GM18499 (cell line): ENCODE measurements around the gene LSM3.

Experiments used
- ATAC-seq: cut with Tn5 transposase; IDR thresholded peaks from one replicate; pipeline ENCODE4 v1.9.1; 2021; ENCODE audit warnings: moderate number of reproducible peaks; ENCODE audit not compliant: insufficient read depth, unreplicated experiment

Gene LSM3

GRCh38 chr3:14156201-14156600 lies 22.4 kb upstream of the LSM3 start:
- no peak for ATAC-seq

GRCh38 chr3:14156843-14157561 lies 21.6 kb upstream of the LSM3 start:
- no peak for ATAC-seq

- no peak for ATAC-seq
Observed at GRCh38 chr3:14157951-14158350, 20.7 kb upstream of the LSM3 start.

GRCh38 chr3:14158370-14158769 lies 20.2 kb upstream of the LSM3 start:
- no peak for ATAC-seq

- no peak for ATAC-seq
Observed at GRCh38 chr3:14159426-14159825, 19.2 kb upstream of the LSM3 start.

- no peak for ATAC-seq
Observed at GRCh38 chr3:14161282-14161681, 17.3 kb upstream of the LSM3 start.

- no peak for ATAC-seq
Observed at GRCh38 chr3:14162178-14162577, 16.4 kb upstream of the LSM3 start.

GRCh38 chr3:14166877-14167603 lies 11.6 kb upstream of the LSM3 start:
- ATAC-seq: no peak

GRCh38 chr3:14169435-14169834 lies 9.2 kb upstream of the LSM3 start:
- ATAC-seq: no peak

GRCh38 chr3:14169871-14170270 lies 8.7 kb upstream of the LSM3 start:
- no peak for ATAC-seq

- no peak for ATAC-seq
Observed at GRCh38 chr3:14170531-14171159, 8.0 kb upstream of the LSM3 start.

GRCh38 chr3:14172496-14172895 lies 6.1 kb upstream of the LSM3 start:
- ATAC-seq: no peak

- no peak for ATAC-seq
Observed at GRCh38 chr3:14174483-14174882, 4.1 kb upstream of the LSM3 start.

- ATAC-seq: no peak
Observed at GRCh38 chr3:14175383-14176037, 3.1 kb upstream of the LSM3 start.

GRCh38 chr3:14177580-14178246 lies 904 bp upstream of the LSM3 start:
- no peak for ATAC-seq

- ATAC-seq: no peak
Observed at GRCh38 chr3:14179114-14179465, 473 bp downstream of the LSM3 start.

GRCh38 chr3:14179795-14180194 lies 1.2 kb downstream of the LSM3 start:
- no peak for ATAC-seq

- ATAC-seq: no peak
Observed at GRCh38 chr3:14181253-14181652, 2.6 kb downstream of the LSM3 start.

- no peak for ATAC-seq
Observed at GRCh38 chr3:14183015-14183577, 4.5 kb downstream of the LSM3 start.

- ATAC-seq: no peak
Observed at GRCh38 chr3:14186854-14187458, 8.3 kb downstream of the LSM3 start.
